Neutrophil (primary cell): ENCODE data around the gene CRACDL.

ENCODE experiments used
- H3K27ac ChIP-seq: fragments of 200-600 bp; sonication (generic); 2 replicates; pipeline ENCODE4 v1.5.1; 2016; ENCODE audit warnings: mild to moderate bottlenecking, moderate library complexity
- H3K27me3 ChIP-seq: fragments of 200-600 bp; sonication (generic); 2 replicates; pipeline ENCODE4 v1.6.0; 2016; ENCODE audit warnings: mild to moderate bottlenecking
- H3K36me3 ChIP-seq: fragments of 200-600 bp; sonication (generic); 2 replicates; pipeline ENCODE4 v1.5.1; 2017
- H3K4me1 ChIP-seq, 2 experiments: fragments of 200-600 bp in 1 of 2; sonication (generic) in 1 of 2; 1 replicate in 1 of 2; 2 replicates in 1 of 2; pipeline versions ENCODE4 v1.5.1 to v1.6.1; 2013 to 2016; ENCODE audit warnings: low read depth in 1 of 2, low read length in 1 of 2, mild to moderate bottlenecking in 1 of 2, moderate library complexity in 1 of 2; ENCODE audit not compliant: control insufficient read depth in 1 of 2, insufficient read depth in 1 of 2
- H3K4me3 ChIP-seq, 2 experiments: fragments of 200-600 bp in 1 of 2; sonication (generic) in 1 of 2; 1 replicate in 1 of 2; 2 replicates in 1 of 2; pipeline ENCODE4 v1.5.1; 2013 to 2016; ENCODE audit warnings: low read depth in 1 of 2, low read length in 1 of 2, mild to moderate bottlenecking in 1 of 2, moderate library complexity in 1 of 2
- H3K9me3 ChIP-seq: fragments of 200-600 bp; sonication (generic); 2 replicates; pipeline ENCODE4 v1.5.1; 2016
- TF ChIP-seq, protein P1 (sequence below): fragments of 200-600 bp; sonication (generic); IDR thresholded peaks from 2 replicates; pipeline ENCODE4 v1.5.1; 2016; ENCODE audit warnings: antibody characterized with exemption

Gene CRACDL

DNA sequence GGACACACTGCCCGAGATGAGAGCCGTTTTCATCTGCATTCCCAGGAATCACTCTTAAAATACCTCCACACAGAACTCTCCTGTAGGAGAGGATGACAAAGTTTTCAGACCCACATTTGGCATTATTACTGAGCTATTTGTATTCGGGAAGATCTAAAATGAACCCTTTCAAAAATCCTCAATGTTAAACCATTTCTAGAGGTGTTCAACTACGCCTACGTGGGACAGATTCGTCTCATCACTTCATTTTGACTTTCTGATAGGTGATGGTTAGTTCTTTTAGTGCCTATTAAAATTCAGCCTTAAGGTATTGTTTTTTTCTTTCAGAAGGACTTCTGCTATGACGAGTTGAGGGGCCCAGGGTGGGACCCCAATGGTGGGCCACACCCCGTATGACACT is 133.7 kb downstream of the CRACDL start:
- H3K9me3 ChIP-seq, result no peaks in the 10 kb centered on the region
- no peaks in the 10 kb centered on the region for H3K36me3 ChIP-seq
- H3K4me1 ChIP-seq, result peaks cover 51 to 75% of the 10 kb centered on the region in 2 experiments
- TF ChIP-seq, protein P1, sequence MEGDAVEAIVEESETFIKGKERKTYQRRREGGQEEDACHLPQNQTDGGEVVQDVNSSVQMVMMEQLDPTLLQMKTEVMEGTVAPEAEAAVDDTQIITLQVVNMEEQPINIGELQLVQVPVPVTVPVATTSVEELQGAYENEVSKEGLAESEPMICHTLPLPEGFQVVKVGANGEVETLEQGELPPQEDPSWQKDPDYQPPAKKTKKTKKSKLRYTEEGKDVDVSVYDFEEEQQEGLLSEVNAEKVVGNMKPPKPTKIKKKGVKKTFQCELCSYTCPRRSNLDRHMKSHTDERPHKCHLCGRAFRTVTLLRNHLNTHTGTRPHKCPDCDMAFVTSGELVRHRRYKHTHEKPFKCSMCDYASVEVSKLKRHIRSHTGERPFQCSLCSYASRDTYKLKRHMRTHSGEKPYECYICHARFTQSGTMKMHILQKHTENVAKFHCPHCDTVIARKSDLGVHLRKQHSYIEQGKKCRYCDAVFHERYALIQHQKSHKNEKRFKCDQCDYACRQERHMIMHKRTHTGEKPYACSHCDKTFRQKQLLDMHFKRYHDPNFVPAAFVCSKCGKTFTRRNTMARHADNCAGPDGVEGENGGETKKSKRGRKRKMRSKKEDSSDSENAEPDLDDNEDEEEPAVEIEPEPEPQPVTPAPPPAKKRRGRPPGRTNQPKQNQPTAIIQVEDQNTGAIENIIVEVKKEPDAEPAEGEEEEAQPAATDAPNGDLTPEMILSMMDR, result no peak
- H3K27me3 ChIP-seq, result no peaks in the 10 kb centered on the region
- H3K4me3 ChIP-seq, result no peak overlapping the region
- H3K27ac ChIP-seq, result no peak overlapping the region

DNA sequence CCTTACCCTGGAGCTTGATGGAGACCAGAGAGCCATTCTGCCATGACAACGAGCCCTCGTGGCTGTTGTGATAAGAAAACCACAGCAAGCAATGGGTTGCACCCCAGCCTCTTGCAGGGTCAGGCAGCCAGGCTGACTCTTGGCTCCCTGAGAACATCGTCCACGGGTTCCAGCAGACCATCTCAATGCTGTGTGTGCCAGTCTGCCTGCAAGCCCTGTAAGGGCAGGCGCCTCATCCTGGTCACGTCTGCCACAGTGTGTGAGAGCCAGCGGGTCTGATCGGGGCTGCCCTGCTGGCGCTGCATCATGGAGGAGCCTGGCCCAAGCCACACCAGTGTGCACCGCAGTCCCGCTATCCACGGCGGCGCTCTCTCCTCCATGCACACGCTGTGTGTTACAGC is 134.1 kb downstream of the CRACDL start:
- Histone ChIP-seq H3K27ac (no peak overlapping the region), H3K27me3 (no peaks in the 10 kb centered on the region), H3K36me3 (no peaks in the 10 kb centered on the region), H3K9me3 (no peaks in the 10 kb centered on the region), H3K4me1 (peaks cover 51 to 75% of the 10 kb centered on the region in 2 experiments), H3K4me3 (no peak overlapping the region)
- TF ChIP-seq, protein P1, result no peak

DNA sequence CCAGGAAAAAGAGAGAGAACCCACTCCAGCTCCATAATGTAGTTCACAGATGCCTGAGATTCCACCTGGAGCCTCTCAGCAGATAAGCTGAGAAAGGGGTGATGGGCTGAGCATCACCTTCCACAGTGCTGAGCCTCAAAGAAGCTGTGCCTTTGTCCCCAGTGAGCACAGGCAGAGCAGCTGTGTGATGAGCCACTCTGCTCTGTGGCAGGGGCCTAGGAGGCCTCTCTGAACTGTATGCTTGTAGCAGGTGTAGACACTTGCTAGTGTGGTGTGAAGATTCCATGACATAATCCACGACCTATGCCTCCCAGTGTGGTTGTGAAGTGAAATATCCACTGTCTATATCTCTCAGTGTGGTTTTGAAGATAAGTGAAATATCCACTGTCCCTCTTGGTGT is 134.7 kb downstream of the CRACDL start:
- Histone ChIP-seq H3K4me1 (peaks cover 51 to 75% of the 10 kb centered on the region in 2 experiments), H3K9me3 (no peaks in the 10 kb centered on the region), H3K27ac (peak overlapping the region; percentile 32), H3K27me3 (no peaks in the 10 kb centered on the region), H3K36me3 (no peaks in the 10 kb centered on the region), H3K4me3 (no peak overlapping the region)
- TF ChIP-seq, protein P1, result no peak

DNA sequence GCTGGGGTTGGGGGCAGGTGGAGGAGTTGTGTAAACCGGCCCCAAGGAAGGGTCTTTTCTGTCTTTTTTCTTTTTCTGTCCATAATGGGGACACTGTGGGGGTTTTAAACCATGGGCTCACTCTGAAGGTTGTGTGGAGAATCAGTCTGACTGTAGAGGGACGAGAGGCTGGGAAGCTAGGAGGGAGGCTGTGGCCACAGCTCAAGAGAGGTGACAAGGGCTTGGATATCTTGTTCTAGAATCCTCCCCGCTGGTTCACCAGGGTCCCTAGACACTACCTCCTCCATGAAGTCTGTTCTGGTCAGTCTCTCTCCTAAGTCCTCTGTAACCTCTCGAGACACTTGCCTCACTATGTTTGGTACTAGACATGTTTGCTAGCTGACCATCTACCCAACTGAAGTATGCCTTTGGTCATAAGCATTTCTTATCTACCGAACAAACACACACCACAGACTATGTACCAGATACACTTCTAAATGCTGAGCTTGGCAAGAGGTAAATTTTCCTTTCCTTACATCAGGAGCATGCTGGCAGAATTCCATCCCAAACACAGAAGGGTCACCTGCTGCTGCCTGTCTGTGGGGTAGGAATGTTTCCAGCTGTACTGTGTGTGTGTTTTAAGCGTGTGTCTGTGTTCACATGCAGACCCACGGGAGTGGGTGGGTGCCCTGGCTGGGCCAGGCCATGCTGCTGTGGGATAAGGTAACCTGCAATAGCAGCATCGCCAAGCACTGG is 135.5 kb downstream of the CRACDL start:
- no peaks in the 10 kb centered on the region for H3K9me3 ChIP-seq
- no peaks in the 10 kb centered on the region for H3K36me3 ChIP-seq
- TF ChIP-seq, protein P1, result no peak
- H3K27ac ChIP-seq, result peak overlapping the region; percentile 32
- no peaks in the 10 kb centered on the region for H3K27me3 ChIP-seq
- peaks cover 51 to 75% of the 10 kb centered on the region in 2 experiments for H3K4me1 ChIP-seq
- H3K4me3 ChIP-seq, result no peak overlapping the region

GRCh38 chr2:98799375-98800329 is 136.4 kb downstream of the CRACDL start:
- Histone ChIP-seq H3K27ac (no peak overlapping the region), H3K36me3 (no peaks in the 10 kb centered on the region), H3K27me3 (no peaks in the 10 kb centered on the region), H3K4me3 (no peak overlapping the region), H3K4me1 (peaks cover 49 to 75% of the 10 kb centered on the region in 2 experiments), H3K9me3 (no peaks in the 10 kb centered on the region)
- TF ChIP-seq, protein P1, result no peak
